Upper lobe of right lung (tissue), 1 donor: ENCODE results near the gene MGAT3. TPM values are rescaled to one million over a fixed set of nuclear protein-coding genes. Genes with fewer than 3 reads are reported as not detected.
"Not testable (repeated sequence)": the region's sequence is repeated elsewhere in the genome, so short reads cannot be mapped to it uniquely, and the experiment has no call there.

ENCODE experiments used
- ATAC-seq: fragments of 200-7000 bp; cut with Tn5 transposase; one replicate; pipeline ENCODE4 v1.9.1; 2020; ENCODE audit warnings: mild to moderate bottlenecking, moderate library complexity
- DNase-seq: peaks from one replicate; pipeline ENCODE4 v3.0.0-alpha.2; 2020
- H3K27ac ChIP-seq: fragments of 200-600 bp; one replicate; pipeline ENCODE4 v1.8.0; 2022
- H3K27me3 ChIP-seq: fragments of 200-600 bp; one replicate; pipeline ENCODE4 v1.8.0; 2022; ENCODE audit warnings: mild to moderate bottlenecking
- H3K36me3 ChIP-seq: fragments of 200-600 bp; one replicate; pipeline ENCODE4 v1.8.0; 2022
- H3K4me1 ChIP-seq: fragments of 200-600 bp; one replicate; pipeline ENCODE4 v1.8.0; 2022
- H3K4me3 ChIP-seq: fragments of 200-600 bp; one replicate; pipeline ENCODE4 v1.8.0; 2022; ENCODE audit warnings: mild to moderate bottlenecking
- H3K9me3 ChIP-seq: fragments of 200-600 bp; one replicate; pipeline ENCODE4 v1.8.0; 2022
- intact Hi-C: fragments of 100-400 bp; cut with DNase I; formaldehyde crosslinking; loops from one replicate; pipeline ENCODE4 v1.11.0; 2022
- total RNA-seq: library from RNA; stranded (reverse); fragmentation: NEBNext Ultra II Directional; extraction: Animal tissue kit (Norgen Biotek cat#: 25700); gene quantifications from one replicate; pipeline ENCODE4 v1.2.1, GENCODE V29; 2021
- TF ChIP-seq, protein P1 (sequence below): fragments of 200-600 bp; IDR thresholded peaks from one replicate; pipeline ENCODE4 v1.8.0; 2022; ENCODE audit warnings: antibody characterized with exemption
- donor health status: DM: no; HTN: yes; CAD: no; lungs with severe emphysema.

Gene MGAT3
- total RNA-seq, 1 donor from 2014 or later: 34.8 TPM

DNA sequence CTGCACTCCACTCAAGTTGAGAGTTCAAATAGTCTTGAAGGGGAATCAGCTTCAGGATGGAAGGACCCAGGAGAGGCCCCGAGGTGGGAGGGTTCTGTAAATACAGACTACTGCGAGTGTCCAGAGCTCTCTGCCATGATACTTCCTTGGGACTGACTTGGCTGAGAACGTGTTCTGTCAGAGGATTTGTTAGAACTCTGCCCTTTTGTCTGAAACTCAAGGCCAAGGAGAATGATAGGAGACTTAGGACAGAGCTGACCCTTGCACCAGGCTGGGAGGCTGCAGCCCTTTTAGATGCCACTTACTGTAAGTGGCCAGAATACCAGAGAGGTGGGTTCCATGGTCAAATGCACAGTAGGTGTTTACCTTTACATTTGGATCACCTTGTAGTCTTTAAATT is 60.7 kb downstream of the MGAT3 start:
- Histone ChIP-seq H3K27me3 (no peaks in the 10 kb centered on the region), H3K9me3 (no peaks in the 10 kb centered on the region), H3K36me3 (peaks cover 59% of the 10 kb centered on the region), H3K4me3 (no peak overlapping the region), H3K4me1 (peaks cover 24% of the 10 kb centered on the region), H3K27ac (no peak overlapping the region)
- DNase-seq (no peak), ATAC-seq (no peak)
- intact Hi-C loops: no loop called here
- TF ChIP-seq, protein P1, sequence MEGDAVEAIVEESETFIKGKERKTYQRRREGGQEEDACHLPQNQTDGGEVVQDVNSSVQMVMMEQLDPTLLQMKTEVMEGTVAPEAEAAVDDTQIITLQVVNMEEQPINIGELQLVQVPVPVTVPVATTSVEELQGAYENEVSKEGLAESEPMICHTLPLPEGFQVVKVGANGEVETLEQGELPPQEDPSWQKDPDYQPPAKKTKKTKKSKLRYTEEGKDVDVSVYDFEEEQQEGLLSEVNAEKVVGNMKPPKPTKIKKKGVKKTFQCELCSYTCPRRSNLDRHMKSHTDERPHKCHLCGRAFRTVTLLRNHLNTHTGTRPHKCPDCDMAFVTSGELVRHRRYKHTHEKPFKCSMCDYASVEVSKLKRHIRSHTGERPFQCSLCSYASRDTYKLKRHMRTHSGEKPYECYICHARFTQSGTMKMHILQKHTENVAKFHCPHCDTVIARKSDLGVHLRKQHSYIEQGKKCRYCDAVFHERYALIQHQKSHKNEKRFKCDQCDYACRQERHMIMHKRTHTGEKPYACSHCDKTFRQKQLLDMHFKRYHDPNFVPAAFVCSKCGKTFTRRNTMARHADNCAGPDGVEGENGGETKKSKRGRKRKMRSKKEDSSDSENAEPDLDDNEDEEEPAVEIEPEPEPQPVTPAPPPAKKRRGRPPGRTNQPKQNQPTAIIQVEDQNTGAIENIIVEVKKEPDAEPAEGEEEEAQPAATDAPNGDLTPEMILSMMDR: no peak

GRCh38 chr22:39518144-39518786 is 61.5 kb downstream of the MGAT3 start:
- peaks cover 59% of the 10 kb centered on the region for H3K36me3 ChIP-seq
- intact Hi-C loops: no loop called here
- DNase-seq: no peak

GRCh38 chr22:39518996-39519680 is 62.3 kb downstream of the MGAT3 start:
- intact Hi-C loops: no loop called here
- TF ChIP-seq, protein P1: no peak
- no peaks in the 10 kb centered on the region for H3K27me3 ChIP-seq
- peak overlapping the region; percentile 100 for H3K27ac ChIP-seq
- H3K36me3 ChIP-seq: peaks cover 58% of the 10 kb centered on the region
- DNase-seq (no peak), ATAC-seq (no peak)
- H3K4me3 ChIP-seq: peak overlapping the region; percentile 100
- H3K9me3 ChIP-seq: no peaks in the 10 kb centered on the region
- H3K4me1 ChIP-seq: peaks cover 40% of the 10 kb centered on the region

More at GRCh38 chr22:39518144-39518786, 61.5 kb downstream of the MGAT3 start:
- Histone ChIP-seq H3K4me3 (no peak overlapping the region), H3K4me1 (peaks cover 32% of the 10 kb centered on the region), H3K9me3 (no peaks in the 10 kb centered on the region), H3K27ac (peak overlapping the region; percentile 100), H3K27me3 (no peaks in the 10 kb centered on the region)
- no peak for ATAC-seq
- TF ChIP-seq, protein P1: no peak

- intact Hi-C loops: no loop called here
- TF ChIP-seq, protein P1: no peak
- Histone ChIP-seq H3K9me3 (no peaks in the 10 kb centered on the region), H3K27ac (peak overlapping the region; percentile 100), H3K27me3 (no peaks in the 10 kb centered on the region), H3K4me1 (peaks cover 46% of the 10 kb centered on the region), H3K36me3 (peaks cover 60% of the 10 kb centered on the region), H3K4me3 (peak overlapping the region; percentile 100)
- ATAC-seq (peak; percentile 90), DNase-seq (peak; percentile 98)
These were observed 62.9 kb downstream of the MGAT3 start for GRCh38 chr22:39519681-39520225.

- ATAC-seq (peak; percentile 74), DNase-seq (peak; percentile 95)
- H3K27me3 ChIP-seq: no peaks in the 10 kb centered on the region
- TF ChIP-seq, protein P1: no peak
- H3K36me3 ChIP-seq: peaks cover 60% of the 10 kb centered on the region
- peak within 1 kb of the TSS; percentile 100 for H3K27ac ChIP-seq
- H3K9me3 ChIP-seq: no peaks in the 10 kb centered on the region
- H3K4me1 ChIP-seq: peaks cover 54% of the 10 kb centered on the region
- intact Hi-C loops: no loop called here
- H3K4me3 ChIP-seq: peak within 1 kb of the TSS; percentile 100
These were observed 63.7 kb downstream of the MGAT3 start, which contains the start of gene ATF4 for GRCh38 chr22:39520226-39521105. Gene ATF4 (plus strand): TSS chr22:39520562. CDS start chr22:39521446, 884 bp downstream.

DNA sequence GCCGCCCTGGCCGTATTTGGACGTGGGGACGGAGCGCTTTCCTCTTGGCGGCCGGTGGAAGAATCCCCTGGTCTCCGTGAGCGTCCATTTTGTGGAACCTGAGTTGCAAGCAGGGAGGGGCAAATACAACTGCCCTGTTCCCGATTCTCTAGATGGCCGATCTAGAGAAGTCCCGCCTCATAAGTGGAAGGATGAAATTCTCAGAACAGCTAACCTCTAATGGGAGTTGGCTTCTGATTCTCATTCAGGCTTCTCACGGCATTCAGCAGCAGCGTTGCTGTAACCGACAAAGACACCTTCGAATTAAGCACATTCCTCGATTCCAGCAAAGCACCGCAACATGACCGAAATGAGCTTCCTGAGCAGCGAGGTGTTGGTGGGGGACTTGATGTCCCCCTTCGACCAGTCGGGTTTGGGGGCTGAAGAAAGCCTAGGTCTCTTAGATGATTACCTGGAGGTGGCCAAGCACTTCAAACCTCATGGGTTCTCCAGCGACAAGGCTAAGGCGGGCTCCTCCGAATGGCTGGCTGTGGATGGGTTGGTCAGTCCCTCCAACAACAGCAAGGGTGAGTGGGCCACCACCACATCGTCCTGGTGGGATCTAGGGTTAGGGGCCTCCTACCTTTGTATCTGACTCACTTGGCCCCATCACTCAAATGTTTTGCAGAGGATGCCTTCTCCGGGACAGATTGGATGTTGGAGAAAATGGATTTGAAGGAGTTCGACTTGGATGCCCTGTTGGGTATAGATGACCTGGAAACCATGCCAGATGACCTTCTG is 64.5 kb downstream of the MGAT3 start:
- DNase-seq, intact Hi-C loops, ATAC-seq, H3K9me3 ChIP-seq, H3K27me3 ChIP-seq: not testable (repeated sequence)
- Histone ChIP-seq H3K4me1 (peaks cover 54% of the 10 kb centered on the region), H3K4me3 (peak overlapping the region; percentile 100), H3K27ac (peak overlapping the region; percentile 100), H3K36me3 (peaks cover 55% of the 10 kb centered on the region)

- peak overlapping the region; percentile 100 for H3K4me3 ChIP-seq
- ATAC-seq, H3K9me3 ChIP-seq, DNase-seq, H3K27me3 ChIP-seq, intact Hi-C loops: not testable (repeated sequence)
- H3K36me3 ChIP-seq: peaks cover 47% of the 10 kb centered on the region
- peak overlapping the region; percentile 58 for H3K27ac ChIP-seq
- H3K4me1 ChIP-seq: peaks cover 58% of the 10 kb centered on the region
These were observed 65.3 kb downstream of the MGAT3 start for GRCh38 chr22:39522091-39522490.
